ENCODE measurements around the gene MACROH2A1. TPM values are rescaled to one million over a fixed set of nuclear protein-coding genes. Genes with fewer than 3 reads are reported as not detected.

Gene MACROH2A1
- total and polyA plus RNA-seq, 2 experiments from 2014 or later = 64.9 to 81.6 TPM

- no peak for TF ChIP-seq ETS1 (IDR thresholded peaks at IDR 0.05)
- no peak for TF ChIP-seq JUNB (IDR thresholded peaks at IDR 0.05; ENCODE audit: unreplicated experiment)
These were observed 10.1 kb downstream of the MACROH2A1 start (continued) for GRCh38 chr5:135388860-135389435.

- ATAC-seq (no peak), DNase-seq (ENCODE audit: low spot score) (no peak)
- Mint-ChIP-seq H3K4me3 (no peak overlapping the region), H3K27ac (no peak overlapping the region), H3K27me3 (ENCODE audit: insufficient read depth, low read depth, poor library complexity) (no peaks in the 10 kb centered on the region), H3K36me3 (ENCODE audit: low read depth) (peaks cover 55% of the 10 kb centered on the region), H3K9me3 (no peaks in the 10 kb centered on the region), H3K4me1 (peaks cover 11% of the 10 kb centered on the region)
- no peaks in the 10 kb centered on the region for H3K27me3 ChIP-seq (ENCODE audit: insufficient read depth)
- no peaks in the 10 kb centered on the region for H3K9me2 ChIP-seq (ENCODE audit: insufficient read depth)
- peaks cover 8% of the 10 kb centered on the region for H3K79me2 ChIP-seq (replicated peaks; ENCODE audit: insufficient read depth)
- H3K27ac ChIP-seq (ENCODE audit: low read depth) = no peak overlapping the region
- no peak overlapping the region for H2AFZ ChIP-seq
- no peaks in the 10 kb centered on the region for H3F3A ChIP-seq (replicated peaks; ENCODE audit: low read depth)
- no peak for TF ChIP-seq STAT1 (IDR thresholded peaks at IDR 0.05; ENCODE audit: unreplicated experiment)
- no peak for TF ChIP-seq ETS1 (IDR thresholded peaks at IDR 0.05)
- TF ChIP-seq ZNF114 (CRISPR knock-in tag; IDR thresholded peaks at IDR 0.05) = no peak
- no peak for TF ChIP-seq EZH2 (IDR thresholded peaks at IDR 0.05; ENCODE audit: low read depth, unreplicated experiment)
- TF ChIP-seq REST (IDR thresholded peaks at IDR 0.05; ENCODE audit: unreplicated experiment) = no peak
- TF ChIP-seq EZH2phosphoT487 (IDR thresholded peaks at IDR 0.05; ENCODE audit: unreplicated experiment) = no peak
- H3K4me3 ChIP-seq = no peak overlapping the region
- no peak overlapping the region for H3K4me2 ChIP-seq
- H3K36me3 ChIP-seq (ENCODE audit: insufficient read depth) = peaks cover 3% of the 10 kb centered on the region; the same call in 1 of the 2 replicates
- no peaks in the 10 kb centered on the region for H3K4me1 ChIP-seq (ENCODE audit: insufficient read depth)
- peaks cover 19% of the 10 kb centered on the region; the same call in 1 of the 2 replicates for H4K20me1 ChIP-seq (replicated peaks; ENCODE audit: insufficient read depth)
These were observed 11.4 kb downstream of the MACROH2A1 start for GRCh38 chr5:135387629-135387960.

Data from GM23338 (cell line).